ENCODE results near the gene CFTR.

DNA sequence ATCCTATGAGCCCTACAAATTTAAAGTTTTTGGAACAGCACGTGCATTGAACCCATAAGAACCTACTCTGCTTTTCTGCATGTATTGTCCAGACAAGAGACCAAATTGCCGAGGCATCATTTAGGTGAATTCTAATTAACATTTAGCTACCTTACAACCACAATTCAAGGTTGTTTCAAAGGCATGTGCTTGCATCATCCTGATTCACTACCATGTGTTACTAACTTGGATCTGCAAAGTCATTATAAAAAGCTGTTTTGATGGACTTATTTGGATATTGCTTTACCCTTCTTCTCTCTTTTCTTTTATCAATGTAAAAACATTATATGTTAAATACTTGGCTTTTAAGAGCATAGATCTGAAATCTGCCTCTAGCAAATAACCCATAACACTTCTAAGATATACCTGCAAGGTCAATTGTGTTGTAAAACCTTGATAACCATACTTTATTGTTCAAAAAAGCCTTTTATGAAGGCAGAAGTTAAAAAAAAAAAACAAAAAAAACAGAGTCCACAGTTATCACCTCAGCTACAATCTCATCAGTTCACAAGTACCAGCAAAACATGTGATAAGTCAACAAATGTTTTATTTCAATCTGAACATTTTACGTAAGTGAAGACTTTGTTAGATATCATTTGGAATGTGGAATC, 51.9 kb downstream of the CFTR start:
- TF ChIP-seq, protein P1, sequence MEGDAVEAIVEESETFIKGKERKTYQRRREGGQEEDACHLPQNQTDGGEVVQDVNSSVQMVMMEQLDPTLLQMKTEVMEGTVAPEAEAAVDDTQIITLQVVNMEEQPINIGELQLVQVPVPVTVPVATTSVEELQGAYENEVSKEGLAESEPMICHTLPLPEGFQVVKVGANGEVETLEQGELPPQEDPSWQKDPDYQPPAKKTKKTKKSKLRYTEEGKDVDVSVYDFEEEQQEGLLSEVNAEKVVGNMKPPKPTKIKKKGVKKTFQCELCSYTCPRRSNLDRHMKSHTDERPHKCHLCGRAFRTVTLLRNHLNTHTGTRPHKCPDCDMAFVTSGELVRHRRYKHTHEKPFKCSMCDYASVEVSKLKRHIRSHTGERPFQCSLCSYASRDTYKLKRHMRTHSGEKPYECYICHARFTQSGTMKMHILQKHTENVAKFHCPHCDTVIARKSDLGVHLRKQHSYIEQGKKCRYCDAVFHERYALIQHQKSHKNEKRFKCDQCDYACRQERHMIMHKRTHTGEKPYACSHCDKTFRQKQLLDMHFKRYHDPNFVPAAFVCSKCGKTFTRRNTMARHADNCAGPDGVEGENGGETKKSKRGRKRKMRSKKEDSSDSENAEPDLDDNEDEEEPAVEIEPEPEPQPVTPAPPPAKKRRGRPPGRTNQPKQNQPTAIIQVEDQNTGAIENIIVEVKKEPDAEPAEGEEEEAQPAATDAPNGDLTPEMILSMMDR (IDR thresholded peaks at IDR 0.05), result no peak
- TF ChIP-seq POLR2A (IDR thresholded peaks at IDR 0.05), result no peak
